ENCODE measurements around the gene SLC38A5.
"Not testable (repeated sequence)": the region's sequence is repeated elsewhere in the genome, so short reads cannot be mapped to it uniquely, and the experiment has no call there.

Gene SLC38A5

GRCh38 chrX:48470110-48470832 lies at the start of gene SLC38A5:
Gene SLC38A5, minus strand, starts transcription at chrX:48470260. Its CDS starts 2,336 bp downstream, at chrX:48467924.
- peak; percentile 89 for DNase-seq

GRCh38 chrX:48519481-48519880 lies 49.4 kb upstream of the SLC38A5 start:
- DNase-seq: not testable (repeated sequence)

GRCh38 chrX:48516987-48517386 lies 46.9 kb upstream of the SLC38A5 start:
- no peak for DNase-seq

GRCh38 chrX:48516285-48516684 lies 46.2 kb upstream of the SLC38A5 start:
- no peak for DNase-seq

- no peak for DNase-seq
Measured at GRCh38 chrX:48515842-48516241, 45.8 kb upstream of the SLC38A5 start.

- no peak for DNase-seq
Measured at GRCh38 chrX:48514868-48515460, 44.9 kb upstream of the SLC38A5 start.

GRCh38 chrX:48514126-48514806 lies 44.2 kb upstream of the SLC38A5 start:
- DNase-seq: no peak

GRCh38 chrX:48513670-48514069 lies 43.6 kb upstream of the SLC38A5 start:
- no peak for DNase-seq

- DNase-seq: no peak
Measured at GRCh38 chrX:48512371-48512935, 42.4 kb upstream of the SLC38A5 start.

GRCh38 chrX:48511560-48511959 lies 41.5 kb upstream of the SLC38A5 start:
- peak; percentile 20 for DNase-seq

- no peak for DNase-seq
Measured at GRCh38 chrX:48509619-48510018, 39.6 kb upstream of the SLC38A5 start.

GRCh38 chrX:48509245-48509590 lies 39.2 kb upstream of the SLC38A5 start:
- no peak for DNase-seq

- peak; percentile 70 for DNase-seq
Measured at GRCh38 chrX:48508400-48509244, 38.6 kb upstream of the SLC38A5 start, which contains the start of gene PORCN. Gene PORCN, plus strand, starts transcription at chrX:48508992. Its CDS starts 829 bp downstream, at chrX:48509821.

- DNase-seq: no peak
Measured at GRCh38 chrX:48507246-48507645, 37.2 kb upstream of the SLC38A5 start.

GRCh38 chrX:48505481-48505880 lies 35.4 kb upstream of the SLC38A5 start:
- no peak for DNase-seq

- no peak for DNase-seq
Measured at GRCh38 chrX:48504261-48504660, 34.2 kb upstream of the SLC38A5 start.

GRCh38 chrX:48498374-48498809 lies 28.3 kb upstream of the SLC38A5 start:
- peak; percentile 57 for DNase-seq

GRCh38 chrX:48497871-48498270 lies 27.8 kb upstream of the SLC38A5 start:
- DNase-seq: no peak

GRCh38 chrX:48496660-48497059 lies 26.6 kb upstream of the SLC38A5 start:
- DNase-seq: no peak

- peak; percentile 37 for DNase-seq
Measured at GRCh38 chrX:48493890-48494364, 23.9 kb upstream of the SLC38A5 start.

GRCh38 chrX:48492293-48492910 lies 22.3 kb upstream of the SLC38A5 start:
- no peak for DNase-seq

GRCh38 chrX:48491809-48492208 lies 21.7 kb upstream of the SLC38A5 start:
- DNase-seq: no peak

All from hematopoietic multipotent progenitor cell treated with erythropoietin and hydrocortisone succinate and interleukin-3 and kit ligand, for 8 days (in vitro differentiated cells).